Keratinocyte (primary cell): ENCODE data around the gene IRX2. TPM values are rescaled to one million over a fixed set of nuclear protein-coding genes. Genes with fewer than 3 reads are reported as not detected.

Experiments used
- DNase-seq: peaks from one replicate; pipeline ENCODE4 v3.0.0-alpha.2; 2011; ENCODE audit warnings: low read depth, missing footprints, low spot score
- FAIRE-seq: peaks from 2 replicates; lab custom pipeline; 2011; peaks lifted over from hg19 to GRCh38; lab: Jason Lieb, UNC
- H2AFZ ChIP-seq: 2 replicates; pipeline ENCODE4 v1.6.0; 2012; ENCODE audit warnings: low read length, control low read depth, inconsistent platforms; ENCODE audit not compliant: control insufficient read depth
- H3K27ac ChIP-seq: 2 replicates; pipeline ENCODE4 v1.5.1; 2011; ENCODE audit warnings: low read length; ENCODE audit not compliant: control insufficient read depth, insufficient read depth
- H3K27me3 ChIP-seq: 3 replicates; pipeline ENCODE4 v1.6.0; 2011; ENCODE audit warnings: low read length; ENCODE audit not compliant: control insufficient read depth, insufficient read depth; ENCODE audit errors: extremely low read depth
- H3K36me3 ChIP-seq, 2 experiments: 2 replicates in 1 of 2; 3 replicates in 1 of 2; pipeline ENCODE4 v1.5.1; 2011; ENCODE audit warnings: low read length in 2 of 2, mild to moderate bottlenecking in 1 of 2; ENCODE audit not compliant: control insufficient read depth in 2 of 2, insufficient read depth in 2 of 2; ENCODE audit errors: extremely low read depth in 1 of 2
- H3K4me1 ChIP-seq: 3 replicates; pipeline ENCODE4 v1.5.1; 2011; ENCODE audit warnings: low read length; ENCODE audit not compliant: control insufficient read depth, insufficient read depth; ENCODE audit errors: extremely low read depth
- H3K4me2 ChIP-seq: 3 replicates; pipeline ENCODE4 v1.6.0; 2011; ENCODE audit warnings: low read depth, low read length; ENCODE audit not compliant: control insufficient read depth, insufficient read depth; ENCODE audit errors: extremely low read depth
- H3K4me3 ChIP-seq, 3 experiments: fragments of 200-600 bp in 1 of 3; sonication (generic) in 1 of 3; 2 replicates in 2 of 3; 3 replicates in 1 of 3; pipeline ENCODE4 v1.5.1; 2011 to 2016; ENCODE audit warnings: low read length in 3 of 3, mild to moderate bottlenecking in 3 of 3, control low read depth in 2 of 3, inconsistent platforms in 1 of 3, low read depth in 1 of 3, mixed read lengths in 1 of 3, mixed run types in 1 of 3, moderate library complexity in 1 of 3; ENCODE audit not compliant: control insufficient read depth in 2 of 3, insufficient read depth in 2 of 3; ENCODE audit errors: extremely low read depth in 1 of 3
- H3K79me2 ChIP-seq: 2 replicates; pipeline ENCODE4 v1.6.0; 2012; ENCODE audit warnings: low read length; ENCODE audit not compliant: control insufficient read depth, insufficient read depth
- H3K9ac ChIP-seq: 3 replicates; pipeline ENCODE4 v1.6.0; 2011; ENCODE audit warnings: low read length; ENCODE audit not compliant: control insufficient read depth, insufficient read depth; ENCODE audit errors: extremely low read depth
- H3K9me1 ChIP-seq: 3 replicates; pipeline ENCODE4 v1.6.0; 2011; ENCODE audit warnings: low read length; ENCODE audit not compliant: control insufficient read depth, insufficient read depth; ENCODE audit errors: extremely low read depth
- H3K9me3 ChIP-seq: 2 replicates; pipeline ENCODE4 v1.5.1; 2012; ENCODE audit warnings: low read depth, low read length; ENCODE audit not compliant: control insufficient read depth
- H4K20me1 ChIP-seq: 3 replicates; pipeline ENCODE4 v1.6.0; 2011; ENCODE audit warnings: low read length; ENCODE audit not compliant: control insufficient read depth, insufficient read depth; ENCODE audit errors: extremely low read depth
- EZH2 ChIP-seq: IDR thresholded peaks from one replicate; pipeline ENCODE4 v1.6.1; 2012; ENCODE audit warnings: inconsistent platforms, mild to moderate bottlenecking, low read length, moderate library complexity
- dilution Hi-C: fragments of 300-500 bp; cut with MboI; formaldehyde crosslinking; loops from one replicate; pipeline ENCODE4 v1.7.0; 2020; ENCODE audit warnings: low sequenced_read_pairs; ENCODE audit not compliant: extremely low pct_ligation_motif_present
- polyA plus RNA-seq, 5 experiments: library from polyadenylated mRNA; depleted of rRNA in 3 of 5; stranded (reverse) in 3 of 5; stranded (forward) in 1 of 5; unstranded in 1 of 5; fragments of >200 nt; gene quantifications; 1 replicate in 1 of 5; 2 replicates in 3 of 5; 3 replicates in 1 of 5; pipeline versions ENCODE4 v1.2.1 to v1.2.3, GENCODE V29; 2011 to 2012; ENCODE audit warnings: missing spikeins in 2 of 5, low read depth in 1 of 5, low replicate concordance in 1 of 5
- TF ChIP-seq, protein P1 (sequence below), 3 experiments: IDR thresholded peaks in 1 of 3; conservative IDR thresholded peaks in 1 of 3; optimal IDR thresholded peaks in 1 of 3; 2 replicates in 2 of 3; 3 replicates in 1 of 3; pipeline versions ENCODE3 to v1.5.1; 2011; ENCODE audit warnings: low read length in 3 of 3, mild to moderate bottlenecking in 3 of 3, moderate library complexity in 2 of 3, control low read depth in 1 of 3, inconsistent platforms in 1 of 3; ENCODE audit not compliant: insufficient read depth in 2 of 3; ENCODE audit errors: extremely low read depth in 1 of 3

Gene IRX2
- polyA plus RNA-seq, 1 donor (not counting 4 experiments of a cell fraction or from before 2014, with no cell fraction given): 27.1 TPM

DNA sequence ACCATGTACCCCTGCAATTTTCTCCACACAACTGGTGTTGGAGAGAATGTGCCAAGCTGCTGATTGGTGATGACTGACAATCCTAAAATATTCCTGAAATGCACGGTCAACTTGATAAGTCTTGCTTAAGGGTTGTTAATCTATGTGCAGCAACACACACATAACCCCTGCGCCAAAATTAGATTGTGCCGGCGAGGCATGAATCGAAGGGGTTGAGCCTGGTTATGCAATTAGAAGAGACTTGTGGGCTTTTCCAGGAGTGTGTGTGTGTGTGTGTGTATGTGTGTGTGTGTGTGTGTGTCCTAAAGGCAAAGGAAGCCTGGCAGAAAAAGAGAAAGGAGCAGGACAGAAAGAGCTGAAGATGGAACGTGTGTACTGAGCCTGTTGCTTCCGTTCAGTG is 22.3 kb downstream of the IRX2 start:
- Histone ChIP-seq H3K36me3 (no peaks in the 10 kb centered on the region), H3K9me1 (no peaks in the 10 kb centered on the region), H3K9ac (no peak overlapping the region), H3K27me3 (peaks cover 6% of the 10 kb centered on the region), H3K4me1 (no peaks in the 10 kb centered on the region), H3K27ac (no peak overlapping the region), H3K9me3 (no peaks in the 10 kb centered on the region), H4K20me1 (no peaks in the 10 kb centered on the region), H3K4me2 (no peak overlapping the region), H3K4me3 (no peak overlapping the region), H3K79me2 (no peaks in the 10 kb centered on the region), H2AFZ (no peak overlapping the region)
- TF ChIP-seq EZH2: no peak
- FAIRE-seq (no peak), DNase-seq (no peak)
- dilution Hi-C loops: no loop called here

DNA sequence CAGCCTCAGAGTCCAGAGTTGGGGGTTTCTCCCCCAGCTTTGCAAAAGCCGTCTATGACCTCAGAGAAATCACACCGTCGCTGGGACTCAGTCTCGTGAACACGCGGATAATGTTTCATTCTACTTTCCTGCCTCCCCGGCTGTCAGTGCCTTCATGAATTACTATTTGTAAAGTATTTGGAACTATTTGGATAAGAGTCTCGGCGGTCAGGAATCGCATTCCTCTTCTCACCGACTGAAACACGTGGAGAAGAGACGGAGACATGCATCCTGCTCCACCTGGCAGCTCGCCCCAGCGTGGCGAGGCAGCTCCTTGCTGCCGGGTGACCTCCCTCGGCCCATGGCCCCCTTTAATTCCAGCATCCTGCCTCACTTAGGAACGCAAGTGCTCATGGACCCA is 23.9 kb downstream of the IRX2 start:
- H3K27ac ChIP-seq: no peak overlapping the region
- H3K79me2 ChIP-seq: no peaks in the 10 kb centered on the region
- no peaks in the 10 kb centered on the region for H3K9me3 ChIP-seq
- H3K36me3 ChIP-seq: no peaks in the 10 kb centered on the region
- TF ChIP-seq EZH2: no peak
- TF ChIP-seq, protein P1, sequence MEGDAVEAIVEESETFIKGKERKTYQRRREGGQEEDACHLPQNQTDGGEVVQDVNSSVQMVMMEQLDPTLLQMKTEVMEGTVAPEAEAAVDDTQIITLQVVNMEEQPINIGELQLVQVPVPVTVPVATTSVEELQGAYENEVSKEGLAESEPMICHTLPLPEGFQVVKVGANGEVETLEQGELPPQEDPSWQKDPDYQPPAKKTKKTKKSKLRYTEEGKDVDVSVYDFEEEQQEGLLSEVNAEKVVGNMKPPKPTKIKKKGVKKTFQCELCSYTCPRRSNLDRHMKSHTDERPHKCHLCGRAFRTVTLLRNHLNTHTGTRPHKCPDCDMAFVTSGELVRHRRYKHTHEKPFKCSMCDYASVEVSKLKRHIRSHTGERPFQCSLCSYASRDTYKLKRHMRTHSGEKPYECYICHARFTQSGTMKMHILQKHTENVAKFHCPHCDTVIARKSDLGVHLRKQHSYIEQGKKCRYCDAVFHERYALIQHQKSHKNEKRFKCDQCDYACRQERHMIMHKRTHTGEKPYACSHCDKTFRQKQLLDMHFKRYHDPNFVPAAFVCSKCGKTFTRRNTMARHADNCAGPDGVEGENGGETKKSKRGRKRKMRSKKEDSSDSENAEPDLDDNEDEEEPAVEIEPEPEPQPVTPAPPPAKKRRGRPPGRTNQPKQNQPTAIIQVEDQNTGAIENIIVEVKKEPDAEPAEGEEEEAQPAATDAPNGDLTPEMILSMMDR (optimal IDR thresholded peaks at IDR 0.05 in 1 of 3, IDR thresholded peaks at IDR 0.05 in 1 of 3, conservative IDR thresholded peaks at IDR 0.05 in 1 of 3; ENCODE audit: extremely low read depth in 1 of 3, insufficient read depth in 2 of 3, low read length in 3 of 3): no peak
- FAIRE-seq (no peak), DNase-seq (no peak)
- no peaks in the 10 kb centered on the region for H4K20me1 ChIP-seq
- dilution Hi-C loops: no loop called here
- H3K27me3 ChIP-seq: peaks cover 6% of the 10 kb centered on the region
- no peaks in the 10 kb centered on the region for H3K9me1 ChIP-seq
- no peak overlapping the region for H3K4me2 ChIP-seq
- no peak overlapping the region for H3K4me3 ChIP-seq
- H3K9ac ChIP-seq: no peak overlapping the region
- no peak overlapping the region for H2AFZ ChIP-seq
- no peaks in the 10 kb centered on the region for H3K4me1 ChIP-seq
